GM12892 (cell line): ENCODE results near the gene ATXN10.
"Not testable (repeated sequence)": the region's sequence is repeated elsewhere in the genome, so short reads cannot be mapped to it uniquely, and the experiment has no call there.

ENCODE experiments used
- DNase-seq: peaks from one replicate; pipeline ENCODE4 v3.0.0; 2011; ENCODE audit not compliant: insufficient read length
- FAIRE-seq: peaks from 2 replicates; lab custom pipeline; 2011; peaks lifted over from hg19 to GRCh38; lab: Jason Lieb, UNC
- POLR2A ChIP-seq: IDR thresholded peaks from 2 replicates; pipeline ENCODE4 v1.6.1; 2011; ENCODE audit warnings: low read depth, low read length, control low read depth
- POLR2AphosphoS5 ChIP-seq: IDR thresholded peaks from 2 replicates; pipeline ENCODE4 v1.6.1; 2011; ENCODE audit warnings: low read depth, low read length, control low read depth
- TAF1 ChIP-seq: IDR thresholded peaks from 2 replicates; pipeline ENCODE4 v1.6.1; 2011; ENCODE audit warnings: low read depth, mild to moderate bottlenecking, control low read depth, low read length, borderline replicate concordance

ATXN10 gene

DNA sequence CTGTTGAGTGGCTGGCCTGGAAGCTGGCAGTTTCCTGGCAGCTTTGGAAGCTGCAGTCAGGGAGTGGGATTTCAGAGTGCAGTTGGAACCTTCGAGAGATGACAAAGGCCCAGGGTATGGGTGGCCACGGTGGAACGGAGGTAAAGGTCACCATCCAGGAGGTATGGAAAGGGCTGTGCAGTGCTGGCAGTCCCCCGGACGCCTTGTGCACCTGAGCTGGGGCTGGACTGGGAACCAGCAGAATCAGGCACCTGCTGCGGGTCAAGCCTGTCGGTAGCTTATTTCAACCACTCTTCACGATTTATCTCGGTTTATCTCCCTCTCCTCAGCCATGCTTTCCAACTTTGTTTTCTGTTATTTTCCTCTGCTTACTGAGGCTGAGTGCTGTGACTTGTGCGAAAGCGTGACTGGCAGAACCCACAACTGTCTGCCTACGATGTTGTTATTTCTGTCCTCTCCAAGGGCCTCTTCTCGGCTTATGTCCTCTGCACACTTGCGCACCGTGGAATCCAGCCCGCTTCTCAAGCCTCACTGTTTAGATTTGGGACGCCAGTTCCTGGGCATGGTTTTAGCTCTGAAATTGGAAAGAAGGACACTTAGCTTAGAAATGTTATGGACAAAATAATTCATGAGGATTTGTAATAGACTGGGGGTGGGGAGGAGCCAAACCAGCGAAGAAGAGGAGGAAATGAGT is 24.0 kb upstream of the ATXN10 start:
- DNase-seq (no peak), FAIRE-seq (no peak)
- no peak for TF ChIP-seq POLR2A
- no peak for TF ChIP-seq POLR2AphosphoS5
- no peak for TF ChIP-seq TAF1

DNA sequence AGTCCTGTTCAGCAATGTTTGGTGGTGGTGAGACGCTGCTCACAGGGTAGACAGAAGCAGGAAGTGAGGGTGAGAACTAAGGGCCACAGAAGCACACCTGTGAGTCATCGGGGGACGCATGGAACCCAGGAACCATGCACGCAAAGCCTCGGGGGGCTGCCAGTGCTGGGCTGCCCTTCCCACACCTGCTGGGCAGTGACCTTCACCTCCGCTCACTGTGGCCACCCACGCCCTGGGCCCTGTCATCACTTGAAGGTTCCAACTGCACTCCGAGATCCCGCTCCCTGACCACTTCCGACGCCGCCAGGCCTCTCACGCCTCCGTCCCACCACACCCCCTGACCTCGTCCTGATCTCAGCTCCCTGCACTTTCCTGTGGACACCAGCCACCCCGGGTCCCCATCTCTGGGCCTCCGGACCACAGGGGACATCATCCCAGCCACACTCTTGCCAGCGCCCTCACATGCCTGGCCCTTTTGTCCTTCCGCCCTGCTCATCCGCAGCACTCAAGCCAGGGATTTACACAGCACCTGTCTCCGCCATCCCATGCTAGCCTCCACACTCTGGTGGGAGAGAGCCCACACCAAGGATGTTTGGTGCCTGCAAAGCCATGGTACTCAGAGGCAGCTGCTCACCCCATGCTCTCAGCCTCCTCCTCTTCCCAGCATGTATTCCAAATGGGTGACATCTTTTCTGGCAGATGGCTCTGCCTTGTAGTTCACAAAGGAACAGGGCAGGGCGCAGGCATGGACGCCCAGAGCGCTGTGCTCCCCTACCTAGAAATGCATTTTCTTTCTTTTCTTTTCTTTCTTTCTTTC is 23.1 kb upstream of the ATXN10 start:
- TF ChIP-seq POLR2A (no peak), TAF1 (no peak), POLR2AphosphoS5 (no peak)
- DNase-seq (no peak), FAIRE-seq (no peak)

DNA sequence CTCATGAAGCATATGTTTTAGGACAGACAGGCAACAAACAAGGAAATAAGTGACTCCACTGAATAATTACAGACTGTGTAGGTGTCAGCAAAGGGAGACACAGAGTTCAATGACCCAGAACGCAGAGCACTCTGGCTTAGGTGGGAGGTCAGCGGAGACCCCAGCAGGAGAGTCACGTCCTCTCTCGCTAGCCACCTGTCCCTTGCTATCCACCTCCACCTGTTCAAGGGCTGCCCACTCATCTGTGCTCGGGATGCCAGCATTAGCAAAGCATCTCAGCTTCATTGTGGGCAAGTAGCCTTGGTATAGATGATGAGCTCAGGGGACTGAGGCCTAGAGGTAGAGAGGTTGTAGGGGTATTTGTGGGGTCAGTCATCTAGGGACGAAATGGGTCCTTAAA is 21.8 kb upstream of the ATXN10 start:
- TF ChIP-seq POLR2A: no peak
- no peak for TF ChIP-seq POLR2AphosphoS5
- TF ChIP-seq TAF1: no peak
- DNase-seq (no peak), FAIRE-seq (no peak)

DNA sequence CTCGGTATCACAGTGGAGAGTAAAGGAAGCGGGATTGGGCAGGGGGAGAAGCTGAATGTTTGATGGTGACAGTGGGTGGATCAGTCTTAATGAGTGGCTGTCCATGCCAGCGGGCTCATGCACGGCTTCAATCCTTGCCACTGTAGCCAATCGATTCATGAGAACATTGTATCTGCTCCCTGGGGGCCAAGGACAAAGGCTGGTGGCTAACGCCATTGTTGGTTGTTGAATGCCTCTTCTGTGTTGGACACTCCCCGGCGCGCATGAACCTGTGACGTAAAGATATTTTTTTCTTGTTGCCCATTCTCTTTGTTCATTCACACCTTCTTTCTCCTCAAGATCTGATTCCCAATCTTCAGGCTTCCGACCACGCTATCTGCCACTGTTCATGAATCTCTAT is 20.9 kb upstream of the ATXN10 start:
- TF ChIP-seq POLR2A (no peak), POLR2AphosphoS5 (no peak), TAF1 (no peak)
- FAIRE-seq: no peak
- no peak for DNase-seq

DNA sequence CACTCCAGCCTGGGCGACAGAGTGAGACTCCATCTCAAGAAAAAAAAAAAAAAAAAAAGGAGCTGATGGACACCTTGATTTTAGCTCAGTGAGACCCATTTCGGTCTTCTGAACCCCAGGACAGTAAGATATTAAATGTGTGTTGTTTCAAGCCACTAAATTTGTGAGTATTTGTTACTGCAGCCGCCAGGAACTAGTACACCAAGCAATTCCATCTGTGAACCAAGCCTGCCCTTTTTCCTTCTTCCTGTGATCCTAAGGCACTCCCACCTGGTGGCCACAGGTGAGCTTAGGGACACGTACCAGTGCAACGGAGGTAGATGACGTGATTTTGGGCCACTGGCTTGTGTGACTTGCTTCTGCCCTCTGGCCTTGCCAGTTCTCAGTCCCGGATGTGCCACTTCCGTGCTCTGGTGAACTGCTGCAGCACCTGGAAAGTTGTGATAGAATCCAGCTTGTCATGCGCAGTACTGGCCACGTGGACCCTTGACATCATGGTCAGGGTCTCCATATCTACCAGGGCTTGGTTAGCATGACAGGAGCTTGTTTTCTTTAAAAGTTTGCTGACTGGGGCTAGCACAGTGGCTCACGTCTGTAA is 19.6 kb upstream of the ATXN10 start:
- no peak for TF ChIP-seq POLR2AphosphoS5
- TF ChIP-seq POLR2A: no peak
- TF ChIP-seq TAF1: no peak
- FAIRE-seq: no peak

DNA sequence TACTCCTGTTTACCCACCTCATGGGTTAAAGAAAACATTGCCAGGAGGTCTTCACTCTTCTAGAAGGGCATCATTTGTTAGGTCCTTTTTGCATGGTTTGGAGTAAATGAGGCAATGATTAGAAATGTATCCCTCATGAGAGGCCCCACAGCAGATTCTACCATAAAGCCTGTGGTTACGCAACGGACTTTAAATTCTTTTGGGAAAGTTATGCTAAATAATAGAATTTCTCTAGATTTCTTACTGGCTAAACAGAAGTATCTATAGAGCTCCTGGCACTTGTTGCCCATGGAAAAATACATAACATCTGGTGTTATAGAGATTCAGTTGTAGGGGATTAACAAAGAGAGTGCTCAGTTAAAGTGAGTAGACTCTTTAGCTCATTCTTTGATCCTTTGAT is 15.1 kb upstream of the ATXN10 start:
- no peak for TF ChIP-seq POLR2AphosphoS5
- no peak for TF ChIP-seq TAF1
- DNase-seq (no peak), FAIRE-seq (no peak)

More for the DNA sequence above, 19.6 kb upstream of the ATXN10 start:
- no peak for DNase-seq

DNA sequence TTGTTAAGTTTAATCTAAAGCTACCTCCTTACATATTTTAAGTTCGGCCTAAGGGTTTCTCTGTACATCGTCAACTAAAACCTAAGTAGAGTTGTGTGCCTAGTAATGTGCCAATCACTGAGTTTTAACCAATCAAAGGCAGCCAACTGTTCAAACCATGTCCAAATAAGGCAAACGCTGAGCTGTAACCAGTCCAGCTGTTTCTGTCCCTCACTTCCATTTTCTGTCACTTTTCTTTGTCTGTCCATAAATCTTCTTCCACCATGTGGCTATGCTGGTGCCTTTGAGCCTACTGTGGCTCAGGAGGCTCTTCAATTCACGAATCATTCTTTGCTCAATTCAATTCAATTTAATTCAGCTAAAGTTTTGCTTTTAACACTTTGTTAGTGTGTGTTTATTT is 13.9 kb upstream of the ATXN10 start:
- TF ChIP-seq POLR2A: no peak
- no peak for TF ChIP-seq TAF1
- TF ChIP-seq POLR2AphosphoS5: no peak
- FAIRE-seq (peak; percentile 38), DNase-seq (no peak)

DNA sequence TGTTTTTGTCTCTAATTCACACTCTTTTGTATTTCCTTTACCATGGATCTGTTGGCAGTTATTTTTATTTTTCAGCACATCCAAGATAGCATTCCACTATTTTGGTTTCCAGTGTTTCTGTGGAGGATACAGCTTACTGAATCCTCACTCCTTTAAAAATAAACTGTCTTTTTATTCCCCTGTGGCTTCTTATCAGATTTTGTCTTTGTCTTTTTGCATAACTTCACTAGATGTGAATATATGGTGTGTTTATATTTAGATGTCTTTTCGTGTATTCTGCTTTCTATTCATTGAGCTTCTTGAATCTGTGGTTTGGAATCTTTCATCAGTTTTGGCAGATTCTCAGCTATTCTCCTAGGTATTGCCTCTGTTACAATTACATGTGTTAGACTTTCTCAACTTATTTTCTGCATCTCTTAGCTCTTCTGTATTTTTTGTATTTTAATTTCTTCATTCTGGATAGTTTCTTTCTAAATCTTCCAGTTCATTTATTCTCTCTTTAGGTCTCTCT is 7.4 kb upstream of the ATXN10 start:
- DNase-seq (no peak), FAIRE-seq (no peak)
- TF ChIP-seq POLR2AphosphoS5 (no peak), TAF1 (no peak), POLR2A (no peak)

DNA sequence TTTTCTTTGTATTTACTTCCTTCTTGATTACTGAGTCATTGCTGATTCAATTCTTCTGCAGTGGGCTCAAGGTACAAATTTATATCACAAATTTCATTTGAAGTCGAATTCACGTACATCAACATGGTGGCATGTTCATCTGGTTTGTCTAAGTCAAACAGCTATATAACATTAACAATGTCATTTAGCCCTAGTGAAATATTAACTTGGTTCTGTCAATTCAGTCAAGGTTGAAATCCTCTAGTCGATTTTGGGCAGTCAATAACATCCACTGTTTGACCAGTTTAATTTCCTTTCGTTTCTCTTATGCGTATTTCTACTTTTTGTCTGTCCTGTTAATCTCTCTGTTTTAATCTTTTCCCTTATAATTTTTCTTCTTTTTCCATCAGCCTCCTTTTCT is 4.1 kb upstream of the ATXN10 start:
- DNase-seq (no peak), FAIRE-seq (no peak)
- TF ChIP-seq POLR2A (no peak), POLR2AphosphoS5 (no peak), TAF1 (no peak)

DNA sequence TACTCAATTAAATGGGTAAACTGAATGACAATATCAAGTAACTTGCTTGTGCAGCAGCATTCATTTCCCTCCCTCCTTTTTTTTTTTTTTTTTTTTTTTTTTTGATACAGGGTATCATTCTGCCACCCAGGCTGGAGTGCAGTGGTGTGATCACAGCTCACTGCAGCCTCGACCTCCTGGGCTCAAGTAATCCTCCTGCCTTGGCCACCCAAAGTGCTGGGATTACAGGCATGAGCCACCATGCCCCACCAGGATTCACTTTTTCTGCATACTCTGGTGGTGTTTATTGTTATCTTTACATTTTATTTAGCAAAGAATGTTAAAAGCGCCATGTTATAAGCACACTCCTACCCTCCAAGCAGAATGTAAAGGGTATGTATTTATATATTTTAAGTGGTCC is 1.3 kb upstream of the ATXN10 start:
- FAIRE-seq, DNase-seq: not testable (repeated sequence)

DNA sequence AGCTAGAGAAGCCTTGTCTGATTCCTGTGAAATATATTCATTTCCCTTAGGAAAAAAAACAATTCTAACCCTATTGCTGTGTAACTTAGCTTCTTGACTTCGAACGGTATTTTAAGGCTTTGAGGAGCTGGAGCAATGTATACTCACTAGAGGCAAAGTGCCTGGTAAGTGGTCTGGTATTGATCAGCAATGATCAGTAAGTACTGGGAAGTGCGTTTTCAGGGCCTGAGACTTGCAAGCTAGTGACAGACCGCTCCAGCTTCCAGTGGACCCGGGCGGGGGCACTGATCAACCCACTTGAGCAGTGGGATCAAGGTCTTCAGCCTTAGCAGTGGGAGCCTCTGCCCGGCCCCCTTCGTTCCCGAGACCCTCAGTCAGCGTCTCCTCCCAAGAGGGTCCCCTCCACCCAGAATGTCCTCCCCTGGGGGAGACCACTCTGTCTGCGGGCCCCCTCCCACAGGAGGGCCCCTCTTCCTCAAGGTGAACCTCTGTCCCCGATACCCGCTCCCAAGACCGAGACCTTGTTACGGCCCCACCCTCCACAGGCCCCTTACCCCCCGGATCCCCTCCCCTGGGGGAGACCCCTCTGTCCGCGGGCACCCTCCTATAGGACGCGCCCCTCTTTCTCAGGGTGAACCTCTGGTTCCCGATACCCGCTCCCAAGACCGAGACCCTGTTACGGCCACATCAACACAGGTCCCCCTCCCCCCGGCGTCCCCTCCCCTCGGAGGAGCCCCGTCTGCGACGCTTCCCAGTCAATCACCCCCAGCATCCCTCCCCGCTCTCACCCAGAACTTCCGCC is 452 bp upstream of the ATXN10 start:
- DNase-seq: no peak
- FAIRE-seq: peak; percentile 92
- TF ChIP-seq TAF1: no peak
- no peak for TF ChIP-seq POLR2A
- TF ChIP-seq POLR2AphosphoS5: no peak
